T-helper 17 cell (primary cell): ENCODE measurements around the gene RFX6. TPM values are rescaled to one million over a fixed set of nuclear protein-coding genes. Genes with fewer than 3 reads are reported as not detected.
"Not testable (repeated sequence)": the region's sequence is repeated elsewhere in the genome, so short reads cannot be mapped to it uniquely, and the experiment has no call there.

Experiments
- ATAC-seq: fragments of 150-1000 bp; cut with Tn5 transposase; 2 replicates; pipeline ENCODE4 v1.10.0; 2021; ENCODE audit warnings: mild to moderate bottlenecking, moderate library complexity
- DNase-seq, 3 donors: peaks; one replicate each; pipeline versions ENCODE4 v3.0.0 to v3.0.0-alpha.2; 2020 to 2021
- H3K9me3 ChIP-seq: one replicate; pipeline ENCODE4 v1.7.0; 2013; ENCODE audit warnings: low read length, mild to moderate bottlenecking; ENCODE audit not compliant: control insufficient read depth, poor library complexity, severe bottlenecking
- H3K27ac Mint-ChIP-seq: one replicate; pipeline ENCODE4 v1.8.0; 2022; ENCODE audit warnings: mild to moderate bottlenecking, moderate library complexity, mixed read lengths
- H3K27me3 Mint-ChIP-seq: one replicate; pipeline ENCODE4 v1.8.0; 2022; ENCODE audit warnings: mixed read lengths
- H3K36me3 Mint-ChIP-seq: one replicate; pipeline ENCODE4 v1.8.0; 2022; ENCODE audit warnings: low read depth, mixed read lengths
- H3K4me1 Mint-ChIP-seq: one replicate; pipeline ENCODE4 v1.8.0; 2022; ENCODE audit warnings: mild to moderate bottlenecking, mixed read lengths
- H3K4me3 Mint-ChIP-seq: one replicate; pipeline ENCODE4 v1.8.0; 2022; ENCODE audit warnings: mild to moderate bottlenecking, moderate library complexity, mixed read lengths
- total RNA-seq, 4 donors: library from RNA in 2 of 4; stranded (reverse) in 2 of 4; gene quantifications; one replicate each; pipeline ENCODE4 v1.2.3 and lab custom pipeline; 2022 to 2026

The RFX6 gene, protein sequence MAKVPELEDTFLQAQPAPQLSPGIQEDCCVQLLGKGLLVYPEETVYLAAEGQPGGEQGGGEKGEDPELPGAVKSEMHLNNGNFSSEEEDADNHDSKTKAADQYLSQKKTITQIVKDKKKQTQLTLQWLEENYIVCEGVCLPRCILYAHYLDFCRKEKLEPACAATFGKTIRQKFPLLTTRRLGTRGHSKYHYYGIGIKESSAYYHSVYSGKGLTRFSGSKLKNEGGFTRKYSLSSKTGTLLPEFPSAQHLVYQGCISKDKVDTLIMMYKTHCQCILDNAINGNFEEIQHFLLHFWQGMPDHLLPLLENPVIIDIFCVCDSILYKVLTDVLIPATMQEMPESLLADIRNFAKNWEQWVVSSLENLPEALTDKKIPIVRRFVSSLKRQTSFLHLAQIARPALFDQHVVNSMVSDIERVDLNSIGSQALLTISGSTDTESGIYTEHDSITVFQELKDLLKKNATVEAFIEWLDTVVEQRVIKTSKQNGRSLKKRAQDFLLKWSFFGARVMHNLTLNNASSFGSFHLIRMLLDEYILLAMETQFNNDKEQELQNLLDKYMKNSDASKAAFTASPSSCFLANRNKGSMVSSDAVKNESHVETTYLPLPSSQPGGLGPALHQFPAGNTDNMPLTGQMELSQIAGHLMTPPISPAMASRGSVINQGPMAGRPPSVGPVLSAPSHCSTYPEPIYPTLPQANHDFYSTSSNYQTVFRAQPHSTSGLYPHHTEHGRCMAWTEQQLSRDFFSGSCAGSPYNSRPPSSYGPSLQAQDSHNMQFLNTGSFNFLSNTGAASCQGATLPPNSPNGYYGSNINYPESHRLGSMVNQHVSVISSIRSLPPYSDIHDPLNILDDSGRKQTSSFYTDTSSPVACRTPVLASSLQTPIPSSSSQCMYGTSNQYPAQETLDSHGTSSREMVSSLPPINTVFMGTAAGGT
- not detected for total RNA-seq
- 0 reads per million in 2 donors for total RNA-seq (lab: John Stamatoyannopoulos, UW)

DNA sequence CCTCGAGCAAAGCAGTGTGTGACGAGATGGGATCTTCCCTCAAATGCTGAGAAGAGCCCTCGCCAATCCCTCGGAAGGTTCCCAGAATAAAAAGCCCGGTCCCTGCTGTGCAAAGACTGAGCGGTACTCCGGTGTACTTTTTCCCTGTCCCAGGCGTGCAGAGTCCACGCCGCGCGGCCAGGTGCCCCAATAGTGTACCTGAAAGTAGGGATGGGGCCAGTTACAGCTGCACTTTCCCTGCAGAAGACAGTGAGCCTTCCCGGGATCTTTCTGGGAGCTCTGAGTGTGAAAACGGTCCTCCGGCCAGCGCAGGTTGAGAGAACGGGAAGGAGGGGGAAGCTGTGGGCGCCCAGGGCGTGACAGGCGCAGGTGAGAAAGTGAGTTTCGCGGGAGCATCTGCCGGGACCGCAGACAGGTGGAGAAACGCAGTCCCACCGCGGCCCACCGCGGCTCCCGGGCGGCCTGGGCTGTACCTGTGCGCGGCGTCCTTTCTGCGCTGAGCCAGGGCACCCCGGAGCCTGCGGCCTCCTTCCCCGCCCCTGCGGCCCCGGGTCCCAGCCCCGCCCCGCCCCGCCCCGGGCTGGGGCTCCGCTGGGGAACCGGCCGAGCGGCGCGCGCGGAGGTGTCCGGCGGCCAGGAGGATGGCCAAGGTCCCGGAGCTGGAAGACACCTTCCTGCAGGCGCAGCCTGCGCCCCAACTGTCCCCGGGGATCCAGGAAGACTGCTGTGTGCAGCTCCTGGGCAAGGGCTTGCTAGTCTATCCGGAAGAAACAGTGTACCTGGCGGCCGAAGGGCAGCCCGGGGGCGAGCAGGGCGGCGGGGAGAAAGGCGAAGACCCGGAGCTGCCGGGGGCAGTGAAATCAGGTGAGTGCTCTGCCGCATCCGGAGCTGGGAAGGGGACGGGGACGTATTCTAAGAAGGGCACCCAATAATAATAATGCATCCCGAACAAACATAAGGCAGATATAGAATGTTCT lies at the start of gene RFX6:
Gene RFX6, plus strand, starts transcription at position 608 of the 977 bp plus-strand sequence. Its CDS starts 34 bp downstream, at position 642.
- Mint-ChIP-seq H3K27ac (no peak within 1 kb of the TSS), H3K4me1 (peaks cover 9% of the 10 kb centered on the region), H3K4me3 (peak within 1 kb of the TSS; percentile 63), H3K27me3 (peaks cover 27% of the 10 kb centered on the region), H3K36me3 (peaks cover 3% of the 10 kb centered on the region)
- ATAC-seq = no peak
- DNase-seq = no peak
- no peaks in the 10 kb centered on the region for H3K9me3 ChIP-seq

DNA sequence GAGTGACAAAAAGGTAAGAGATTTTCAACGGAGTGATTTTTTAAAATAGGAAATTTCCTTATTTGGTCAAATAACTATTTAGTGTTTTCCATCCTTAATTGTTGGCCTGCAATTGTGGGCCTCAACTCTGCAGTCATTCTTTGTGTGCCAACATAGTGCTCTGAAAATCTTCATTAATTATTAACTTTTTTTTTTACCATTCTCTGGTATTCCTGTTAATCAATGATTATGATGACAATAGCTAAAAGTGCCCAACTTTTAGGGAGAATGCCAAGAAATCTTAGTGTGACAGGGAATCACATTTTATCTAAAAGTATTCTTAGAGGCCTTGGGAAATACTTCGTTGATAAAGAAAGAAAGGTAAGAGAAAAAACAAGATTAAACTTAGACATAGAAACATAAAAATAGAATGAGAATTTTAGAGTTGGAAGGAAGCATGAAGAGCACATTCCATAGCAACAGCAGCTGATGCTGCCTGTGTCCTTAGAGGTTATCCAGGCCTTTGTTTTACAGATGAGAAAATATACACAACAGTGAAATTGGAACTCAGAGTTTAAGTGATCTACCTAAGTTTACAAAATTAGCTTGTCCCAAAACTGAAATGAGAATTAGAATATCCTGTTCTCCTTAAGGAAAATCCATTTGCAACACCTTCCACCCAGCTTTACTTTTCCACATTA lies 49.3 kb upstream of the RFX6 start:
- H3K4me3 Mint-ChIP-seq = no peak overlapping the region
- ATAC-seq (no peak), DNase-seq (no peak)
- no peaks in the 10 kb centered on the region for H3K4me1 Mint-ChIP-seq
- no peak overlapping the region for H3K27ac Mint-ChIP-seq
- H3K36me3 Mint-ChIP-seq = no peaks in the 10 kb centered on the region
- H3K27me3 Mint-ChIP-seq = no peaks in the 10 kb centered on the region
- H3K9me3 ChIP-seq = no peaks in the 10 kb centered on the region

DNA sequence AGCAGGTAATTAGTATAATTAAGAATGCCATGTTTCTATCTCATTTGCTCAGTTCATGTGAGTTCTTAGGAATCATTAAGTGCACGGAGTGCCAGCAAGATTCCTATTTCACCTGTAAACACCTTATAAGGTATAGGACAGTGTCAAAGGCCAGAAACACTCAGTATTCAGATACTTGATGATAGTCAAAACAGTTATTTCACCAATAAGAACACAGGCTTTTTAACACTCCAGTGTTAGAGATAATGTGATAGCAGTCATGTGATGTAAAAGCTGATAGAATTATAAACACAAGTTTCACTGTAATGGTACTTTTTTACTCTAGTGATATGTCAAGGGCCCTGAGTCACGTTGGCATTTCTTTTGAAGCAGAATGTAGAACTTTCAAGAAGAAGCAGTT lies 48.1 kb upstream of the RFX6 start, which contains the start of gene GPRC6A:
Gene GPRC6A, minus strand, starts transcription at position 101 of the 400 bp plus-strand sequence. Its CDS starts 70 bp downstream, at position 31.
- Mint-ChIP-seq H3K36me3 (no peaks in the 10 kb centered on the region), H3K4me3 (no peak within 1 kb of the TSS), H3K27me3 (no peaks in the 10 kb centered on the region), H3K27ac (no peak within 1 kb of the TSS), H3K4me1 (no peaks in the 10 kb centered on the region)
- no peak for DNase-seq
- ATAC-seq = no peak
- H3K9me3 ChIP-seq = no peaks in the 10 kb centered on the region

DNA sequence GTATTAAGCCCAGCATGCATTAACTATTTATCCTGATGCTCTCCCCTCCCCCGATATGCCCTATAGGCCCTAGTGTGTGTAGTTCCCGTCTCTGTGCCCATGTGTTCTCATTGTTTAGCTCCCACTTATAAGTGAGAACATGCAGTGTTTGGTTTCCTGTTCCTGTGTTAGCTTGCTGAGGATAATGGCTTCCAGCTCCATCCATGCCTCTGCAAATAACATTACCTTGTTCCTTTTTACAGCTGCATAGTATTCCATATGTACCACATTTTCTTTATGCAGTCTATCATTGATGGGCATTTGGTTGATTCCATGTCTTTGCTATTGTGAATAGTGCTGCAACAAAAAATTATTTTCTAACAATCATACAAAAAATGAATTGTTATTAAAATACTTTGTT lies 42.5 kb upstream of the RFX6 start:
- ATAC-seq, DNase-seq, H3K27me3 Mint-ChIP-seq, H3K36me3 Mint-ChIP-seq, H3K4me3 Mint-ChIP-seq, H3K4me1 Mint-ChIP-seq, H3K9me3 ChIP-seq, H3K27ac Mint-ChIP-seq: not testable (repeated sequence)

DNA sequence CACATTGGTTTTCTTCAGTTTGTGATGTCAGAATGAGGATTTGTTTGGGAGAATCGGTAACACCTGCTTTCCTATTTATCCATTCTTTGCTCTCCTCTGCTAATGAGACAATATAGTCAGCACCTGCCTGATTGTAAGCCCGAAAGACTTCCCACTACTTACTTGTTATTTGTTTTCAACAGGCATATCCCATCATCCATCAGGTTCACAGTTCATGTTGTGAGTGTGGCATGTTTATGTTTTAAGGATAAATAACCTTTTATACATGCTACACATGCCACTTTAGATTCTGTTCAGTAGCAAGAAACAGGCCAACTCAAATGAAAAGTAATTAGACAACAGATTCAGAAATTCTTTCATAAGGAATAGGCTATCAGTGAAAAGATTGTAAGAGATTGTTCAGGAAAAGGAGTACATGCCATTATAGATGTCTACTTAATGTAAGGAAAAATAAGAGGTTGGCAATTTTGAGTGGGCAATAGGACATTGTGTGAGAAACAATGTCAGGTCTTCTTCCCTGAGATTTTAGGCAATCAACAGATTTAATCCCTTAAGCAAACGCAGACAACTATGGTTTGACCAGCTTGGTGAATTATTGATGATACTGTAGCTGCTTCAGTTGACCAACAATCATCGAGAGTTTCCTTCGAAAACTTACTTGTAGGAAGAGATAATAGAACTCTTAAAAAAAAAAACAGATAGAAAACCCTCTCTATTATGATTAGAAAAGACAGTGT lies 40.3 kb upstream of the RFX6 start:
- DNase-seq (no peak), ATAC-seq (no peak)
- Mint-ChIP-seq H3K36me3 (no peaks in the 10 kb centered on the region), H3K4me1 (no peaks in the 10 kb centered on the region), H3K27me3 (peaks cover 7% of the 10 kb centered on the region), H3K4me3 (no peak overlapping the region), H3K27ac (no peak overlapping the region)
- H3K9me3 ChIP-seq = no peaks in the 10 kb centered on the region

DNA sequence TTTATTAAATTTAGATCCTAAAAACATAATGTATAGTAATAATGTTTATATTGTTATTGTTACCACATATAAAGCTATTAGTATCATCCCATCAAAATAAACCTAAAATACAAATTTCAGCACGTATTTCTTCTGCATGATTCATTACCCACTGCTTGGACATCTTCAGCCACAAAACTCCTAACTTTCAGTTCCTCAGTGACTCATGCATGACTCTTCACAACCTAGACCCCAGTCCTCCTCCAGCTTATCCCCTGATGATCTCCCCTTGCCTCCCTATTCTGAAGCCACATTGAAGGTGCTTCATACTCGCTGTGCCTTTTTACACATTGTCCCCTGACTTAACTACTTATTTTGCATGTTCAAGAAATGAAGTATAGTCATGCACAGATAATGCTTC lies 37.0 kb upstream of the RFX6 start:
- Mint-ChIP-seq H3K36me3 (no peaks in the 10 kb centered on the region), H3K4me1 (no peaks in the 10 kb centered on the region), H3K4me3 (no peak overlapping the region), H3K27me3 (peaks cover 7% of the 10 kb centered on the region), H3K27ac (no peak overlapping the region)
- H3K9me3 ChIP-seq = no peaks in the 10 kb centered on the region
- DNase-seq (no peak), ATAC-seq (no peak)

DNA sequence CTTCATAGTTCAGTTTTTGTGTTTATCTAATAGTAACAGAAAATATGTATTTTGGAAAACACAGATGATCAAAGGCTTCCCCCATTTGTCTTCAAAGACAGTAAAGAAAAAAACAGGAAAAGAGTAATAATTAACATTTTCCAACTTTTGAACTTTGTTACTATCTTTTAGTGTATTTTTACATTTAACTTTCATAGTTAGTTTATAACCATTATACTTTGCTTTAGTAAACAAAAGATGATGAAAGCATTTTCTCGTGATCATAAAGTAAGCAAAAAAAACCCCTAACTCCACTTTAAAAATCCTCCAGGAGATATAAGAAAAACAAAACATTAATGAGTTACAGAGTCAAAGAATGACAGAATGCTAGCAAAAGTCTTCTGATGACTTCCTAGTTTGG lies 34.6 kb upstream of the RFX6 start:
- Mint-ChIP-seq H3K4me1 (no peaks in the 10 kb centered on the region), H3K27ac (no peak overlapping the region), H3K27me3 (peaks cover 7% of the 10 kb centered on the region), H3K4me3 (no peak overlapping the region), H3K36me3 (no peaks in the 10 kb centered on the region)
- ATAC-seq (no peak), DNase-seq (no peak)
- no peaks in the 10 kb centered on the region for H3K9me3 ChIP-seq

DNA sequence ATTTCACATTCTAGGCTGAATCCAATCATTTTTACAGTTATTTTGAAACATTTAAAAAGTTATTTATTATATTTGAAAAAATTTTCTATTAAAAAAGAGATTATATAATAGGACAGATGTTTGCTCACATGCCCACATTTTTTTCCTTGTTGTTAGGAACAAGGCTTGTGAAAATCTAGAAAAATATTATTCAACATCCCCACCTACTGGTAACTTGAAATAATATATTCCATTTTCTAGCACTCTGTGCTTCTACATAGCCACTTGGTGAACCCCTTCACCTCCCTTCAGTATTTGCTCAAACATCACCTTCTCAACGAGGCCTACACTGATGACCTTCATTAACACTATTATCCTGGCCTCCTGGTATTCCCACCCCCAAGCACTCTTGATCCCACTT lies 29.8 kb upstream of the RFX6 start:
- H3K27me3 Mint-ChIP-seq = peaks cover 19% of the 10 kb centered on the region
- ATAC-seq = no peak
- H3K36me3 Mint-ChIP-seq = no peaks in the 10 kb centered on the region
- no peaks in the 10 kb centered on the region for H3K9me3 ChIP-seq
- no peaks in the 10 kb centered on the region for H3K4me1 Mint-ChIP-seq
- H3K4me3 Mint-ChIP-seq = no peak overlapping the region
- no peak for DNase-seq
- no peak overlapping the region for H3K27ac Mint-ChIP-seq

DNA sequence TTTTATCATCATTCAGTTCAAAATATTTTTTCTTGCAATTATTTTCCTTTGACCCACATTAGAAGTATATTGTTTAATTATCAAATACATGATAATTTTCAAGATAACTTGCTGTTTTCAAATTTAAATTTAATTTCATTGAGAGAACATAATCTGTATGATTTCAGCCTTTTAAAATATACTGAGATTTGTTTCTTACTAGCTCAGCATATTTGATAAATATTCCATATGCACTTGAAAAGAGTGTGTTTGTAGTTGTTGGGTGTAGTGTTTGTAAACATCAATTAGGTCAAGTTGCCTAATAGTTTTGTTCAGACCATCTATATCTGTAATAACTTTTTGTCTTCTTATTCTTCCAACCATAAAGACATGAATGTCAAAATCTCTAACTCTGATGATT lies 19.0 kb upstream of the RFX6 start:
- Mint-ChIP-seq H3K4me3 (no peak overlapping the region), H3K4me1 (no peaks in the 10 kb centered on the region), H3K36me3 (peaks cover 2% of the 10 kb centered on the region), H3K27me3 (no peaks in the 10 kb centered on the region), H3K27ac (no peak overlapping the region)
- DNase-seq = no peak
- H3K9me3 ChIP-seq = no peaks in the 10 kb centered on the region
- no peak for ATAC-seq

DNA sequence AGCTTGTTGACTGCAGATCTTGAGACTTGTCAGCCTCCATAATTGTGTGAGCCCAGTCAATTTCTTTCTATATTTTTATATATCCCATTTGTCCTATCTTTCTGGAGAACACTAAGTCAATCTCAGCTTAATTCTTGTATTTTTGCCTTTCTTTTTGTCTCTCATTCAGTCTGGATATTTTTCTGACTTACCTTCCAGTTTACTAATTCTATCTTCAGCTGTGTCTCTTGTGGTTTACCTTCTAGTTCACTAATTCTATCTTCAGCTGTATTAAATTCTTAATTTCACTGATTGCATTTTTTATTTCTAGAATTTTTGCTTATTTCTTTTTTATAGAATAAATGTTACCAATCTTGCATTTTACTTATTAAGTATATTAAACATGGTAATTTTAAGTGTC lies 17.8 kb upstream of the RFX6 start:
- no peak overlapping the region for H3K4me3 Mint-ChIP-seq
- DNase-seq (no peak), ATAC-seq (no peak)
- no peaks in the 10 kb centered on the region for H3K9me3 ChIP-seq
- H3K36me3 Mint-ChIP-seq = peaks cover 2% of the 10 kb centered on the region
- H3K27ac Mint-ChIP-seq = no peak overlapping the region
- no peaks in the 10 kb centered on the region for H3K27me3 Mint-ChIP-seq
- no peaks in the 10 kb centered on the region for H3K4me1 Mint-ChIP-seq

DNA sequence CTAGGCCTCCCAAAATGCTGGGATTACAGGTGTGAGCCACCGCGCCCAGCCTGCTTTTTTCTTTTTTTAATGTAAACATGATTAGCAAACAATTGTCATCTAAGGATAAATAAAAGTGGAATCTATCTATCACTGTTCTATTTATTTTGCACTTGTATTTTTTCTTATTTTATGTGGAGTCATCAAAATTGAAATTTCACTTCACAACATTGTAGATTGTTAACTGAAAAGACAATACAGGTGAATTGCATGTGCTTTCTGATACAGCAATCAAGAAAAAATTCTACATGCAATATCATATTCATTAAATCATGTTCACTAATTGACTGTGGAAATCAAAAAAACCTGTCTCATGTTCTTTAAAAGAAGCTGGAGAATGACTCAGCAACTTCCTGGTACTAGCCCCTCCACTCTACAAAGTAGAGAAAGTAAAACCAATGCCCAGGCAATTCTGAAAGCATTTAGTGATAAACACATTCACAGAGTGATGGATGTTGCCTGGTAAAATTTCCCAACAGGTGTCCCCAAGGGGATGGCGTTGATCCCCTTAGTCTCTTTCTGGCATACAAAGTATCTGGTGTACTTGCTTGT lies 10.7 kb upstream of the RFX6 start:
- DNase-seq = no peak
- H3K9me3 ChIP-seq = no peaks in the 10 kb centered on the region
- Mint-ChIP-seq H3K4me1 (no peaks in the 10 kb centered on the region), H3K36me3 (no peaks in the 10 kb centered on the region), H3K27me3 (peaks cover 5% of the 10 kb centered on the region), H3K27ac (peak overlapping the region; percentile 37), H3K4me3 (no peak overlapping the region)
- ATAC-seq = no peak
